DOHH2 (cell line): ENCODE data around the gene SCAF8.

Experiments used
- H3F3A ChIP-seq: fragments of 200-600 bp; sonication (generic), shearing (Covaris generic); 2 replicates; pipeline ENCODE4 v1.6.0; 2016; ENCODE audit warnings: antibody characterized with exemption, mild to moderate bottlenecking; ENCODE audit not compliant: control insufficient read depth, insufficient read depth
- H3K27ac ChIP-seq: fragments of 200-600 bp; sonication (generic); 2 replicates; pipeline ENCODE4 v1.5.1; 2014; ENCODE audit warnings: low read depth, mild to moderate bottlenecking, low read length, moderate library complexity
- H3K27me3 ChIP-seq: fragments of 200-600 bp; sonication (generic); 2 replicates; pipeline ENCODE4 v1.6.1; 2014; ENCODE audit warnings: mild to moderate bottlenecking, low read length, mixed read lengths; ENCODE audit not compliant: control insufficient read depth
- H3K36me3 ChIP-seq: fragments of 200-600 bp; sonication (generic); 2 replicates; pipeline ENCODE4 v1.6.1; 2014; ENCODE audit warnings: mild to moderate bottlenecking, low read length, moderate library complexity, mixed read lengths; ENCODE audit not compliant: control insufficient read depth
- H3K4me1 ChIP-seq: fragments of 200-600 bp; sonication (generic); 2 replicates; pipeline ENCODE4 v1.6.1; 2014; ENCODE audit warnings: mild to moderate bottlenecking, low read length, mixed read lengths; ENCODE audit not compliant: control insufficient read depth
- H3K4me2 ChIP-seq: fragments of 200-600 bp; sonication (generic); 2 replicates; pipeline ENCODE4 v1.6.0; 2014; ENCODE audit warnings: mild to moderate bottlenecking, low read length, moderate library complexity
- H3K4me3 ChIP-seq: fragments of 200-600 bp; sonication (generic); 2 replicates; pipeline ENCODE4 v1.5.1; 2014; ENCODE audit warnings: mild to moderate bottlenecking, low read length, mixed read lengths
- H3K79me2 ChIP-seq: fragments of 200-600 bp; sonication (generic); 2 replicates; pipeline ENCODE4 v1.6.1; 2014; ENCODE audit warnings: mild to moderate bottlenecking, low read length, mixed read lengths; ENCODE audit not compliant: control insufficient read depth
- H3K9me2 ChIP-seq: fragments of 200-600 bp; sonication (generic); replicated peaks from 2 replicates; pipeline ENCODE4 v1.6.1; 2014; ENCODE audit warnings: mild to moderate bottlenecking, low read length, mixed read lengths; ENCODE audit not compliant: control insufficient read depth
- H3K9me3 ChIP-seq: fragments of 200-600 bp; sonication (generic); 2 replicates; pipeline ENCODE4 v1.6.1; 2014; ENCODE audit warnings: antibody characterized with exemption, low read length, mixed read lengths; ENCODE audit not compliant: control insufficient read depth, insufficient read depth
- H4K20me1 ChIP-seq: fragments of 200-600 bp; sonication (generic); 2 replicates; pipeline ENCODE4 v1.6.0; 2014; ENCODE audit warnings: low read depth, mild to moderate bottlenecking, antibody characterized with exemption, low read length, moderate library complexity; ENCODE audit not compliant: control insufficient read depth, insufficient read depth
- EZH2phosphoT487 ChIP-seq: fragments of 200-600 bp; sonication (generic); IDR thresholded peaks from 2 replicates; pipeline ENCODE4 v1.6.1; 2017; ENCODE audit warnings: borderline replicate concordance, mild to moderate bottlenecking, antibody characterized with exemption, low read length, moderate library complexity, mixed read lengths
- TF ChIP-seq, protein P1 (sequence below): fragments of 200-600 bp; sonication (generic); IDR thresholded peaks from one replicate; pipeline ENCODE4 v1.5.1; 2014; ENCODE audit warnings: antibody characterized with exemption, mild to moderate bottlenecking, low read depth, low read length; ENCODE audit not compliant: poor library complexity, severe bottlenecking

Gene SCAF8

DNA sequence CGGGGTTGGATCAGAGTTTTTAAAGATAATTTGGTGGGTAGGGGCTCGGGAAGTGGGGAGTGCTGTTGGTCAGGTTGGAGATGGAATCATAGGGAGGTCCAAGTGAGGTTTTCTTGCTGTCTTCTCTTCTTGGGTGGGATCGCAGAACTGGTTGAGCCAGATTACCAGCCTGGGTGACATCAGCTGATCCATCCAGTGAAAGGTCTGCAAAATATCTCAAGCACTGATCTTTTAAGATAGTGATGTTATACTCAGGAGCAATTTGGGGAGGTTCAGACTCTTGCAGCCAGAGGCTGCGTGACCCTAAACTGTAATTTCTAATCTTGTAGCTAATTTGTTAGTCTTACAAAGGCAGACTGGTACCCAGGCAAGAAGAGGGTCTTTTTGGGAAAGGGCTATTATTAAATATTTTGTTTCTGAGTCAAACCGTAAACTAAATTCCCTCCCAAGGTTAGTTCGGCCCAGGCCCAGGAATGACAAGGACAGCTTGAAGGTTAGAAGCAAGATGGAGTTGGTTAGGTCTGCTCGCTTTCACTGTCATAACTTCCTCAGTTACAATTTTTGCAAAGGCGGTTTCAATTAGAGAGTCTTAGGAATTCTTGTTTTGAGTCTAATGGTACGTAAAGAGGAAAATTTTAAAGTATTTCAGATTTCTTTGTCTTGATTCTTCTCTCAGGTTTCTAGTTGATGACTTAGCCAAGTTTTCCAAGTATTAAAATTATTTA is 53.1 kb downstream of the SCAF8 start:
- H3K79me2 ChIP-seq = peaks cover 58% of the 10 kb centered on the region

DNA sequence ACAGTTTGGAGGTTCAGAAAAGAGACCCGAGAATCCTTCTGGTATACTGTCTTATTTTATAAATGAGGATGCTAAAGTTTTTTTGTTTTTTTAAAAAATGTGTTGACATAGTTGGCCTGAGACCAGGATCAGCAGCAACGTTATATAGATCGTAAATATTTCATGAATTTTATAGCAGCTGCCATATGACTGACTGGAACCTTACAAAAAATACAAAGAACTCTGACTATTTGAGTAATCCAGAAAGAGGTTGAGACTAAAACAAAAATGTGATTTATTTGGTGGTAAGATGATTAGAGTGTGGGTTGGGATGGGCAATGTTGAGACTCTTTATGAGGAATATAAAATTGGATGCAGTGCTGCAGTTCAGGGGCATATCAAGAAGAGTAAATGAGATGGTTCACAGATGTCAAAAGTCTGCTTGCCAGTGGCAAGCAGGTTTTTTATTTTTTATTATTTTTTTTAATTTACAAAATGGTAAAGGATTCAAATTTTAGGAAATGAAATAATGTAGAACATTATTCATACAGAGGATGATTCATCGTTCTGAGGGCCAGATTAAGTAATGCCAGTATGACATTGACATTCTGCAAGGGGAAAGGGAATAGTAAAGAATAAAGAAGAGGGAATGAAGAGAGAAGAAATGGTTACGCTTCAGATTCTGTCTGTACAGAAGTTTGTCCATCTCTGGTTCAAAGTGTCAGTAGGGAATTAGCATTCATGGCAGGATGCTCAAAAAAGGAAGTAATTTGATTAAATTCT is 58.5 kb downstream of the SCAF8 start:
- H3K27ac ChIP-seq = no peak overlapping the region
- no peaks in the 10 kb centered on the region for H3K4me1 ChIP-seq
- no peaks in the 10 kb centered on the region for H3K9me3 ChIP-seq
- no peak overlapping the region for H3K4me3 ChIP-seq
- no peak overlapping the region for H3K4me2 ChIP-seq
- no peaks in the 10 kb centered on the region for H3F3A ChIP-seq
- H3K36me3 ChIP-seq = peaks cover 69% of the 10 kb centered on the region
- H4K20me1 ChIP-seq = no peaks in the 10 kb centered on the region
- peaks cover 17% of the 10 kb centered on the region for H3K79me2 ChIP-seq
- H3K9me2 ChIP-seq = no peaks in the 10 kb centered on the region
- TF ChIP-seq, protein P1, sequence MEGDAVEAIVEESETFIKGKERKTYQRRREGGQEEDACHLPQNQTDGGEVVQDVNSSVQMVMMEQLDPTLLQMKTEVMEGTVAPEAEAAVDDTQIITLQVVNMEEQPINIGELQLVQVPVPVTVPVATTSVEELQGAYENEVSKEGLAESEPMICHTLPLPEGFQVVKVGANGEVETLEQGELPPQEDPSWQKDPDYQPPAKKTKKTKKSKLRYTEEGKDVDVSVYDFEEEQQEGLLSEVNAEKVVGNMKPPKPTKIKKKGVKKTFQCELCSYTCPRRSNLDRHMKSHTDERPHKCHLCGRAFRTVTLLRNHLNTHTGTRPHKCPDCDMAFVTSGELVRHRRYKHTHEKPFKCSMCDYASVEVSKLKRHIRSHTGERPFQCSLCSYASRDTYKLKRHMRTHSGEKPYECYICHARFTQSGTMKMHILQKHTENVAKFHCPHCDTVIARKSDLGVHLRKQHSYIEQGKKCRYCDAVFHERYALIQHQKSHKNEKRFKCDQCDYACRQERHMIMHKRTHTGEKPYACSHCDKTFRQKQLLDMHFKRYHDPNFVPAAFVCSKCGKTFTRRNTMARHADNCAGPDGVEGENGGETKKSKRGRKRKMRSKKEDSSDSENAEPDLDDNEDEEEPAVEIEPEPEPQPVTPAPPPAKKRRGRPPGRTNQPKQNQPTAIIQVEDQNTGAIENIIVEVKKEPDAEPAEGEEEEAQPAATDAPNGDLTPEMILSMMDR = no peak
- TF ChIP-seq EZH2phosphoT487 = no peak
- no peaks in the 10 kb centered on the region for H3K27me3 ChIP-seq

More for the DNA sequence above, 53.1 kb downstream of the SCAF8 start:
- TF ChIP-seq EZH2phosphoT487 = no peak
- TF ChIP-seq, protein P1 = no peak
- H3K4me1 ChIP-seq = no peaks in the 10 kb centered on the region
- H3F3A ChIP-seq = no peaks in the 10 kb centered on the region
- no peak overlapping the region for H3K4me3 ChIP-seq
- peaks cover 55% of the 10 kb centered on the region for H3K36me3 ChIP-seq
- H3K4me2 ChIP-seq = no peak overlapping the region
- H3K27me3 ChIP-seq = no peaks in the 10 kb centered on the region
- no peaks in the 10 kb centered on the region for H3K9me3 ChIP-seq
- H4K20me1 ChIP-seq = no peaks in the 10 kb centered on the region
- H3K9me2 ChIP-seq = no peaks in the 10 kb centered on the region
- no peak overlapping the region for H3K27ac ChIP-seq

DNA sequence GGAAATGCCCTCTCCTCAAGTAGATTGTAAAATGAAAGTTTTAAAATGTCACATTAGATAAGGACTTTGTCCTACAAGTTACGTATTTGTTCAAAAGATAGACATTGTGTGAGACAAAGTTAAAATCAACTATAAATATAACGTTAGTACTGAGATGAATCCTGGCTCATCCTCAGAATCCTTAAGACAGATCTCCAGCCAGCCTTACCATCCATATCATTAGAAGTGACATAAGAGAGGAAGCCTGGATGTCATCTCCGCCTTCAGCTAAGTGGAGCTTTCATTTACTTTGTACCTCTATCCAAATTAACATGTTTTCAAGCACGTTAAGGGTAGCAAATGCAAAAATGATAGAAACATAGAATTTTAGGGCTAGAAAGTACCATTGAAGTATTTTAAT is 59.1 kb downstream of the SCAF8 start:
- Histone ChIP-seq H3K36me3 (peaks cover 67% of the 10 kb centered on the region), H3K4me3 (no peak overlapping the region)

More for the DNA sequence above, 59.1 kb downstream of the SCAF8 start:
- H3K9me2 ChIP-seq = no peaks in the 10 kb centered on the region
- no peak for TF ChIP-seq EZH2phosphoT487
- TF ChIP-seq, protein P1 = no peak
- H4K20me1 ChIP-seq = no peaks in the 10 kb centered on the region
- no peaks in the 10 kb centered on the region for H3K4me1 ChIP-seq
- H3F3A ChIP-seq = no peaks in the 10 kb centered on the region
- no peak overlapping the region for H3K27ac ChIP-seq
- H3K79me2 ChIP-seq = peaks cover 12% of the 10 kb centered on the region
- no peaks in the 10 kb centered on the region for H3K9me3 ChIP-seq
- no peaks in the 10 kb centered on the region for H3K27me3 ChIP-seq
- no peak overlapping the region for H3K4me2 ChIP-seq
